Kidney epithelial cell (primary cell): ENCODE results near the gene LAMC3. TPM values are rescaled to one million over a fixed set of nuclear protein-coding genes. Genes with fewer than 3 reads are reported as not detected.
"Not testable (repeated sequence)": the region's sequence is repeated elsewhere in the genome, so short reads cannot be mapped to it uniquely, and the experiment has no call there.

Experiments
- DNase-seq: peaks from one replicate; pipeline ENCODE4 v3.0.0-alpha.2; 2010; ENCODE audit warnings: low read depth
- H3K27me3 ChIP-seq: 2 replicates; pipeline ENCODE4 v1.6.0; 2011; ENCODE audit warnings: low read length; ENCODE audit not compliant: control insufficient read depth, insufficient read depth
- H3K36me3 ChIP-seq: 2 replicates; pipeline ENCODE4 v1.5.1; 2011; ENCODE audit warnings: low read length; ENCODE audit not compliant: control insufficient read depth, insufficient read depth
- H3K4me3 ChIP-seq: 2 replicates; pipeline ENCODE4 v1.5.1; 2011; ENCODE audit warnings: low read depth, mild to moderate bottlenecking, control low read depth, low read length
- CTCF ChIP-seq: IDR thresholded peaks from 2 replicates; pipeline ENCODE4 v1.5.1; 2011; ENCODE audit warnings: mild to moderate bottlenecking, moderate library complexity, low read length, control low read depth, inconsistent platforms; ENCODE audit not compliant: insufficient read depth, poor library complexity, severe bottlenecking
- total RNA-seq: library from RNA; depleted of rRNA; stranded (reverse); fragments of >200 nt; gene quantifications from 2 replicates; pipeline ENCODE4 v1.2.3, GENCODE V29; 2015

The LAMC3 gene
- total RNA-seq, 1 donor from 2014 or later: 7.5 TPM

- H3K36me3 ChIP-seq: no peaks in the 10 kb centered on the region
- no peak for TF ChIP-seq CTCF
- no peak overlapping the region for H3K4me3 ChIP-seq
- DNase-seq: no peak
- peaks cover 34% of the 10 kb centered on the region for H3K27me3 ChIP-seq
These were observed 24.6 kb downstream of the LAMC3 start for GRCh38 chr9:131033269-131034224.

- peaks cover 37% of the 10 kb centered on the region for H3K27me3 ChIP-seq
- no peak for TF ChIP-seq CTCF
- DNase-seq: no peak
- H3K4me3 ChIP-seq: no peak overlapping the region
- H3K36me3 ChIP-seq: no peaks in the 10 kb centered on the region
These were observed 25.3 kb downstream of the LAMC3 start for GRCh38 chr9:131034268-131034667.

GRCh38 chr9:131034749-131035148 is 25.8 kb downstream of the LAMC3 start:
- not testable (repeated sequence) for DNase-seq, H3K4me3 ChIP-seq, H3K36me3 ChIP-seq
- H3K27me3 ChIP-seq: peaks cover 34% of the 10 kb centered on the region

- DNase-seq: no peak
- H3K27me3 ChIP-seq: peaks cover 31% of the 10 kb centered on the region
- no peak overlapping the region for H3K4me3 ChIP-seq
- no peaks in the 10 kb centered on the region for H3K36me3 ChIP-seq
- no peak for TF ChIP-seq CTCF
These were observed 26.6 kb downstream of the LAMC3 start for GRCh38 chr9:131035548-131035947.

- no peak for TF ChIP-seq CTCF
- Histone ChIP-seq H3K36me3 (no peaks in the 10 kb centered on the region), H3K4me3 (no peak overlapping the region), H3K27me3 (peaks cover 28% of the 10 kb centered on the region)
- DNase-seq: no peak
These were observed 27.1 kb downstream of the LAMC3 start for GRCh38 chr9:131036071-131036470.

- H3K27me3 ChIP-seq: peaks cover 26% of the 10 kb centered on the region
- H3K36me3 ChIP-seq: no peaks in the 10 kb centered on the region
- no peak for TF ChIP-seq CTCF
- DNase-seq: no peak
- no peak overlapping the region for H3K4me3 ChIP-seq
These were observed 27.8 kb downstream of the LAMC3 start for GRCh38 chr9:131036529-131037334.
